ENCODE data around the gene IP6K3. TPM values are rescaled to one million over a fixed set of nuclear protein-coding genes. Genes with fewer than 3 reads are reported as not detected.

IP6K3 gene
- total RNA-seq, 1 donor from 2014 or later: 47.6 TPM

DNA sequence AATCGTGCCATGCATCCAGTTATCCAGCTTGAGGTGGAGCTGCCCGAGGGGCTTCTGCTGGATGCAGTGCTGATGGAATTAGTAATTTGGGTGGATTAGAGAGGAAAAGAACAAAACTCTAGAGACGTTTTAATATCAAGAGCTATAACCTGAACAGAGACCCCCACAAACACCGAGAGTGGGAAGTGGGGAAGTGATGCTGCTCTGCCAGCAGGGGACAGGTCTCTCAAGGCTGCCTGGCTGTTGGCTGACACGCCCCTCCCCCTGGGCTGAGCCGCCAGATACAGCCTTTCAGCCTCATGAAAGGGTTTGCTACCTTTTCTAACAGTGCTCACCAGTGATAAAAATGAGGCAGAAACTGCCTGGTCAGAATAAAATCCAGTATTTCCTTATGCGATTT lies 32.6 kb upstream of the IP6K3 start:
- intact Hi-C loops (cut with DNase I): no loop called here

DNA sequence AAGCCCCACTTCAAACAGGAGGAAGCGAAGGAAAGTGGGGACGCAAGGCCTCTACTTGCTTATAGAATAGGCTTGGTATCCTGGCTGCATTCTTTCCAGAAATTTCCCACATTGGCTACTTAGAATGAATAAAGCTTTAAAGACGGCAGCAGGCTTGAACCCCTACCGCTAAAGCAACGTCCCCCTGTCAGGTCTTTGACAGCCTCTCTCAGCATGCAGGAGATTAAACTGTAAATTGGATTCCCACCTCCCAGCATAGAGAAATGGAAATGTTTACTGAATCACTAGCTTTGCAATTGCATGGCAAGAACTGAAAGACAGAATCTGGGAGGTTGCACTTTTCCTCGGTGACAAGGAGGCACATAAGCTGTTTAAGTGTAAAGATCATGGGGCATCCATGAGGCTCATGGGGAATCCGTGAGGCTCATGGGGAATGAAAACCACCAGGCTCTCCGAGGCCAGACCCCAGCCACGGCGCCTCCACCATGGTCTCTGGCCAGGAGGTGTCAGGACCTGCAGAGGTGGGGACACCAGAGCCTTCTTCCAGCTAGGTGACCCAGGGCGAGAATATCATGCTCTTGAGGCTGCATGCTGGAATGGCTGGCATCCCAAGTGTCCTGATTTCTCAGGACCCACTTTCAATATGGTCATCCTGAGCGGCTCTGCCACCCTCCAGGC lies 31.9 kb upstream of the IP6K3 start:
- ATAC-seq: no peak
- DNase-seq (ENCODE audit: missing footprints): peak; percentile 7
- intact Hi-C loops (cut with DNase I): no loop called here

More for the DNA sequence above, 32.6 kb upstream of the IP6K3 start:
- ATAC-seq (no peak), DNase-seq (ENCODE audit: missing footprints) (peak; percentile 11)

DNA sequence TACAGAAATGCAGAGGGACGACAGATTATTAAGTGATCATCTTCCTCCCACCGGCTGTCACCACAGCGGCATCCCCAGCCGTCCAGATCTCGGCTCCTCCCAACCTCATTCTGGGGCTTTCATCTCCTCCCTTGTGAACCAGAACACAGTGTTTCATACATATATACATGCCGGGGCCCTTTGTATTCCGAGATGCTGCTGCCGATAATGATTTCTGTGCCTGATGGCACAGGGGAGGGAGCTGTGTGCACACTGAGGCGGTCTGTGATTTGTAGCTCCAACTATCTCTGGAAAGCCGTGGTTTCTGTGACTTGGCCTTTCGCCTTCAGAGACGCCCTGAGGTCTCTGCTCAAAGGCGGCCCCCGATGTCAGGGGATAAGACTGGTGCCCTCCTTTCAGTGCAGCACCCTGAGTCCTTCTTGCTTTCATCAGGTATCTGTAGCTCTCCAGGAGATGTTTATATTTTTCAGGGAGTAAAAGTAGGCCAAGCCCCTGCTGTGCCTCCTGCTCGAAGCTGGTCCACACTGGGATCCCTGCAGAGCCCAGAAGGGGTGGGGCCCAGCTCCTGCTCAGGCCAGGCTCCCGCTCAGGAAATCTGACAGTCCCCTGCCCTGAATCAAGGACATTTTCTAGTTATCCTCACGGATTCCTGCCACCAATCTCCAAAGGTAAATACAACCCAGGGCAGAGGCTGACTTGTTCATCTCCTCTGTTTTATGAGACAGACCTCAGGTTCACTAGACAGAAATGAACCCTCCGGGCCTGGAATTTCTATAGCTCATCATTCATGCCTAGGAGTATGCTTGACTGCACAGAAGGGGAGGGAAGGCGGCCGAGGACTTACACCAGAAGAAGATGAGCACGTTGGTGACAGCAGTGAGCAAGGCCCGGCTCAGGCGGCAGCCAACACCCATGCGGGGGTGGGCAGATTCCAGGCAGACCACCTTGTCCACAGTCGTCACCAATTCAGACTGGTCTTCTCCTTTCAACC lies 31.0 kb upstream of the IP6K3 start:
- intact Hi-C loops (cut with DNase I): no loop called here
- DNase-seq (ENCODE audit: missing footprints): peak; percentile 34
- ATAC-seq: no peak

DNA sequence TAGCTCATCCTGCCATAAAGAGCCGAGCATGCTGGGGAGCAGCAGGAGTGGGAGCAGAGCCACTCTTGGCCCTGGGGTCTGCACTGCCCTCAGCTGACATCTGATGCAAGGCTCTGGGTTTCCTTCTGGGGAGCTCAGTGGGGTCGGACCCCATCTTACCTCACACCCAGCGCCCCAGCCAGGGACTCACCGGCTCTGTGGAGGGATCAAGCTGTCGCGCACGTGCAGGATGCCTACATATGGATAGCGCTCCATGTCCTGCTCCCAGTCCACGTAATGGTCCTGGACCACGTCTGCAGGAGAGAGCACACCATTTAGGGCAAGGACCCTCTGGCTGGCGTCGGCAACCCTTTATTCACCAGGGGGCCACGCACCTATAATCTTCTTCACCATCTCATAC lies 30.1 kb upstream of the IP6K3 start:
- DNase-seq (ENCODE audit: missing footprints) (no peak), ATAC-seq (no peak)
- intact Hi-C loops (cut with DNase I): no loop called here

DNA sequence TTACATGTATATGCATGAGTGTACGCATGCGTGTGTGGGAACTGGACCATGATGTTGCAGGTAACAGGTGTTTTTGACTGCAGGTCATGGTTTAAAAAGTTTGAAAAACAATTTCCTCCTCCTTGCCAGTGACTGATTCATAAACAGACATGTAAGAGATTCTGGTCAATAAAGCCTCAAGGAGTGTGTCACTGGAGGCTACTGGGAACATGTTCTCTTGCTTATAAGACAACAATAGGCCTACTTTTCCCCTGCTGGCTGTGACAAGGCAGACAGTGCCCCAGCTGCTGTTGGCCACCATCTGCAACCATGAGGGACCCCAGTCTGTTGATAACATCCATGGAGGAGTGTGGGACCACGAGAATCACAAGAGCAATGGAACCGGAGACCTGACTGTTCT lies 29.5 kb upstream of the IP6K3 start:
- no peak for ATAC-seq
- peak; percentile 4 for DNase-seq (ENCODE audit: missing footprints)
- intact Hi-C loops (cut with DNase I): no loop called here

DNA sequence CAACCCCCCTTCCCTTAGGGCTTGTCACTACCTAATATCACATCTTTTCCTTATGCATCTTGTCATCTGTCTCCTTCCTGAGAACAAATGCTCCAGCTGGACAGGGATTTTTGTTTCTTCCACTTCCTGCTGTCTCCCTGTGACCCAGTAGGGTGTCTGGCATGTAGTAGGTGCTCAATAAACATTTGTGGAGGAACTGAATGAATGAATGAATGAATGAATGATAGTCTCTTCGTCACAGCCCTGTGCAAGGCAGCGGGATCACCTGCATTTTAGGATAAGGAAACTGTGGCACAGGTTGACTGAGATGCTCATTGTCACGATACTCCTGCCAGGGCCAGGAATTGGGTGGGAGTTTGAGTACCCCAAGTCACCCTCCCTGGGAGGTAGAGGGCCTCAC lies 28.1 kb upstream of the IP6K3 start:
- intact Hi-C loops (cut with DNase I): no loop called here
- ATAC-seq (no peak), DNase-seq (ENCODE audit: missing footprints) (no peak)

DNA sequence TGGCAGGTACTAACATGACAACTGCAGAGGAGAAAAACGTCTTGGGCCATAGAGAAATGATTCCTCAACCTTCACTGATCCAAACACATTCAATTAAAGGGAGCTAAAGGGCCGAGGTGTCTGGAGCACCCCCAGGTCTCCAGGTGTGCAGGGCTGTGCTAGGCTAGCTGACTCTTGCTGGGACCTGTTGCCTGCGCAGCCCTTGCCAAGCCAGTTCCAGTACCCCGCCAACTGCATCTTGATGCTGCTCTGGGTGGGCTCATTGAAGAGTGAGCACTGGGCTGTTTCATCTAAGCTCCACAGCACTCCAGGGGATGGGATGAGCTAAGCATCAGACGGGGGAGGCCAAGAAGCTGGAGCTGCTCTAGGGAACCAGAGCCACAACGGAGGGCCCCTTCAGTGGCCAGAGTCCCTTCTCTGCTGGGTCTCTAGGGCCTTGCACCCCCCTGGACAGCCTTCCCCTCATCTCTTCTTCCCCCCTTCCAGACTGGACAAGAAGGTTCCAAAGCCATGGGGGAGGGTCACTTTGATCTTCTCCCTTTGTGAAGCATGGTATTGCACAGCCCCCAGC lies 26.3 kb upstream of the IP6K3 start:
- intact Hi-C loops (cut with DNase I): loop anchor here (1.0 to 2.0 kb wide), 2 partner anchors 254 to 381 kb away; no protein-coding TSS in a partner anchor
- DNase-seq (ENCODE audit: missing footprints): peak; percentile 15
- ATAC-seq: no peak

DNA sequence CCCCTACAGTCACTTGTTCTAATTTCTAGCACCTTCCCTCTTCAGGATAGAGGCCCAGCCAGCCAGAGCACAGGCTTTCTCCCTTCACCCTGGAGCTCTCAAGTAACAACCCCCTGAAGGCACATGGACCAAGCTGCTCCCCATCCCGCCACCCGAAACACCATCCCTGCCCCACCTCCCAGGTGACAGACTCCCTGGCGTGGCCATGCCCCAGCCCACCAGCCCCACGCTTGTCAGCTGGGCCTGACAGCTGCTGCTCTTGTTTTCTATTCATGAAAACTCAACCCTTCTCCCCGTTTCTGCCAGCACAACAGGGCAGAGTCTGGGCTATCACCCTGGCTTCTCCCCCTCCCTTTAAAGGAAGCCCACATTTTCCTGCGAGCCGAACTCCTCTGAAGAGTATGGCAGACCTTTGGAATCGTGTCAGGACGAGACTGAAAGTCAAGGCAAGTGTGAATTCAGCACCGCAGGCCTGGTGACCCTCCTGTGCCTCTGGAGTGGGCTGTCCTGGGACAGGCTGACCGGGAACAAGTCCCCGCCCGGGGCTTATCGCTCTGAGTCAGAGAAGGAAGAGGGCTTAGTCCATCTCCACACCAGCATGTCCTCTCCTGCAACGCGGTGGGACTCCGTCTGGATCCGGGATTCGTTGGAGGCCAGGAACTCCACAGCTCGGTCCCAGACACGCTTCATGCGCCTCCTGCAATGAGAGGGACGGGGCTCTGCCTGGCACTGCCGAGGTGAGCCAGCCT lies 25.6 kb upstream of the IP6K3 start:
- ATAC-seq (no peak), DNase-seq (ENCODE audit: missing footprints) (peak; percentile 9)
- intact Hi-C loops (cut with DNase I): loop anchor here (1.0 to 2.0 kb wide), 2 partner anchors 255 to 382 kb away; no protein-coding TSS in a partner anchor

DNA sequence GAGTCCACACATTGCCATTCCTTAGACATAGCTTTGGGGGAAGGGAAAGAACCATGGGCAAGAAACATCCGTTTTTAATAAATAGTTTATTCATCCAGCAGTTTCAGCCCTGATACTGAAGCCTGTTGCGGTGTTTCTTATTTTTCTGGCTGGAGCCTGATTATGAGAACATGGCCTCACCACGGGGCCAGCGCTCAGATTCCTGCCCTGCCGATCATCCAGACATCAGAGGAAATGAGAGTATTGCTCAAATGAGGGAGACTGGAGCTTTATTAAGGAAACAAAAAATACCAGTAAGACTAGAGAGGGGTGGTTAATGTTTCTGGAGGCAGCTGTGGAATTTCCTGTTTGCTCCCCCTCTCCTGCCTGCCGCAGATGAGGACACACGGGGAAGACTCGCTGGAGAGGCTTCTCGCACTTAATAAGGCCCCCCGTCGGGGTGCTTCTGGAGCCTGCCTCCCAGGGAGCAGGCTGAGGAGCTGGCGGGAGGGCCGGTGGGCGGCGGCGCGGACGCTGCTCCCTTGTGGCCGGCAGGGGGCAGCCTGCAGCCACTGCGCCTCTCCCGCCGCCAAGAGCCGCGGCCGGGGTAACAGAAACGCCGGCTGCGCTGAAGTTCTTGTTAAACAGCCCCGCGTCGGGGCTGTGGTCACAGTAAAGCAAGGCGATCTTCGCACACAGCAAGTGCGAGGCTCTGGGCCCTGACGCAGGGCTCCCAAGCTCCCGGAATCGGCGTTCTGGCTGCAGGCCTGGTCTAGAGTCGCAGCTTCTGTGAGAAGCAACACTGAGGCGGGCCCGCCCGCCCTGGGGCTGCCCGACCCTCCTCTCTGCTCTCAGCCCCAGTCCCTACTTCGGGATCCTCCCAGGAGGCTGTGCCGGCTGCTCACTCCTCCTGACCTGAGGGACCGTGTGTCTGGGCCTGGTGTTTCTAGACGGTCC lies 24.7 kb upstream of the IP6K3 start:
- intact Hi-C loops (cut with DNase I): loop anchor here (1.0 to 2.0 kb wide), 2 partner anchors 255 to 383 kb away; no protein-coding TSS in a partner anchor
- DNase-seq (ENCODE audit: missing footprints) (peak; percentile 86), ATAC-seq (peak; percentile 80)

DNA sequence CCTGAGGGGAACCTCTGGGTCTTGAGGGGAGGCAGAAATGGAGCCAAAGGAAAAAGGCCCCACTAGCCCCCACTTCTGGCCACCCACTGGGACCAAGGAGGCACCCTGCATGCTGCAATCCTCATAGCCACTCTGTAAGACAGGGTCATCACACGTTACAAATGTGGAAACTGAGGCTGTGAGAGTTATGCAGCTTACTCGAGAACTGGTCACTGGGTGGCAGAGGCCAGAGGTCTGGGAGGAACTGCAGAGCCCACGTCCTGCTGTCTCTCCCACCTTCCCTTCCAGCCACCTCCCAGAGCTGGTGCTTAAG lies 24.1 kb upstream of the IP6K3 start:
- intact Hi-C loops (cut with DNase I): no loop called here
- no peak for ATAC-seq
- no peak for DNase-seq (ENCODE audit: missing footprints)

DNA sequence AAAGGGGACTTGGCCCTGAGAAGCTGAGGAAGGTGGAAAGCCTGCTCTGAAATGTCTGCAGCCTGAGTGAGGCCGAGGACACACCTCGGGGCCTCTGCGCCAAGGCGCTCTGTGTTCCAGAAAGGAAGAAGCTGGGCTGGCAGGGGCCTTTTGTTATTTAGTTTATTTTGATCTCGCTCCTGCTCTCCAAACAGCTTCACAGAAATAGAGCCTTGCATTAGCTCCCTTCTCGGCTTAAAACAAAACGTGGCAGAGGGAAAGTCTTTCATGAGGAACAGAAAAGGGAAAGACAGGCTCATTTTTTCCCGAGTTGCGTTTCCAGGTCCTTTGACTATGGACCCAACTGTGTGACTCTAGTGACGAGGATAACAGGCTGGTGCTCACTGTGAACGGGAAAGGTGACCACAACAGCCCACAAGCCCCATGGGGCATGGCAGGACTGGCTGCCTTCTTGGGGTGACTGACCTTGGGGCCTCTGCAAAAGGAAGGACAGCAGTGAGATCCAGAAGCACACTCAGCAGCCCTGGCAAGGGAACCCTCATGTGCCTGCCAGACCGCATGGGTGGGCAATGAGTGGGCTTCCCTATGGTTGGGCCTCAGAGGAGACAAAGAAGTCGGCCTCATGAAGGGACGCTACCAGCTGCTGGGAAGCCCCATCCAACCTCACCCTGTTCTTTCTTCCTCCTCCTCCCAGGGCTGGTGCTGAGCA lies 23.6 kb upstream of the IP6K3 start:
- intact Hi-C loops (cut with DNase I): no loop called here
- no peak for DNase-seq (ENCODE audit: missing footprints)
- ATAC-seq: no peak

DNA sequence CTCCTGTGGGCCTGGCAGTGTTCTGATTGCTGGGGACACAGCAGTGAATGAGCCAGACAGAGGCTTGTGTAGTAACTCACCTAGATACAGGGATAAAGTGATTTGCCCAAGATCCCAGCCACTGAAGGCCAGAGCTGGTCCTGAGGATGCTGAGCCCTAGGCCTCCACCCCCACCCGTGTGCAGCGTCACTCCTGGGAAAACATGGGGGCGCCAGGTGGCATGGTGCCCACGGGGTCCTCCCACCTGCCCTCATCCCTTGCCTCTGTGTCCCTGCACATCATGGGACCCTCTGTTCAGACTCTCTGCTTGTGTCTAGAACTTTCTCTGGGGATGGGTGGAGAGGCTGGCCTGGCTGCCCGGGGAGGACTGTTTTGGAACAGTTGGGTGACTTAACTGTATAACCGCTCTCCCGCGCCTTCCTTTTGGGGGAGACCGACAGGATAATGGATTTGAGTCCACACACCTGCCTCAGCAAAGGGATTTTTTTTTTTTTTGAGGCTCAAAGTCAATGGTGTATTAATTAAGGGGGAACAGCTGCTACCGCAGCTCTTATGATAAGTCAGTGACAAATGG lies 22.6 kb upstream of the IP6K3 start:
- intact Hi-C loops (cut with DNase I): no loop called here
- no peak for DNase-seq (ENCODE audit: missing footprints)
- no peak for ATAC-seq

DNA sequence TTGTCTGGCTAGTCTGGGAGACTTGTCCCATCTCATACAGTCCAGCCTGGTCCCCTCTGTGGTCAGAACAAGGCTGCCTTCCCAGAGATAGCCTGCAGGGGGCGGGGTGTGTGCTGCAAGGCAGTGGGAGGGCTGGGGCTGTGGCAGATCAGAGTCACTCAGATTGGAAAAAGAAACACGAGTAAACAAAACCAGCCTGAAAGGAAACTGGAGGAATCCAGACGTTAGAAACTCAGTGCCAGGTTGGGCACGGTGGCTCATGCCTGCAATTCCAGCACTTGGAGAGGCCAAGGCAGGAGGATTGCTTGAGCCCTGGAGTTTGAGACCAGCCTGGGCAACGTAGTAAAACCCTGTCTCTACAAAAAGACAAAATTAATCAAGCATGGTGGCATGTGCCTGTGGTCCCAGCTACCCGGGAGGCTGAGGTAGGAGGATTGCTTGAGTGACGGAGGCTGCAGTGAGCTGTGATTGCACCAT lies 22.0 kb upstream of the IP6K3 start:
- intact Hi-C loops (cut with DNase I): no loop called here
- peak; percentile 56 for ATAC-seq
- peak; percentile 84 for DNase-seq (ENCODE audit: missing footprints)

DNA sequence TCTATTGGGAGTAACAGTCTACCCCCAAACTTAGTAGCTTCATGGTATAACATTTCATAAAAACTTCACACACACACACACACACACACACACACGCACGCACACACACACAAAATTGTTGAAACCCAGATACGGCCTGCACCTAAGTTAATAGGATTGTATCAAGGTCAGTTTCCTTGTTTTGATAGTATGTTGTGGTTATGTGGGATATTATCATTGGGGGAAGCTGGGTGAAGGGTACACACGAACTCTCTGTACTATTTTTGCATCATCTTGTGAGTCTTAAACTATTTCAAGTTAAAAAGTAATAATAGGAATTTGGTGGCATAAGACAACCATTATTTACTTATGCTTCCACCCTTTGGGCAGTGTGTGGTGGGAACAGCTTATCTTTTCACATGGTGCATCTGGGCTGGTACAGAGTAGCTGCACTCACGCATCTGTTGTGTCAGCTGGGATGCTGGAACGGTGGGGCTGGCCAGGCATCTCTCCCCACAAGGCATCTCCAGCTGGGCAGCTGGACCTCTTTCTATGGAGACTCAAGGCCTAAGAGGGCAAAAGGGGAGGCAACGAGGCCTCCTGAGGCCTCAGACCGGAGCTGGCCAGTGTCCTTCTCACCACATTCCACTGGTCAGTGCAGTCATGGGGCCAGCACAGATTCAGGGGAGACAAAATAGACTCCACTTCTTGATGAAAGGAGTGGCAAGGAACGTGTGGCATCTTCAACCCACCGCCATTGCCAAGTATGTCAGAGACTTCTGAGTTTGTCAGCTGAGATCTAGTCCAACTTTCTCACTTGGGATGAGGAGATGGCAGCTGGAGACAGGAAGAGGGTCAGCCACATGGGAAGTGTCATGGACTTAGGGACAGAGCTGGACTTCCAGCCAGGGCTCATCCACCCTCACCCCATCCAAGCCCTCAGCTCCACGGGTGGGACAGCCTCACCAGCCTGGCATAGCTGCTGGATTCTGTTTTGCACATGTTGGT lies 20.5 kb upstream of the IP6K3 start:
- ATAC-seq: no peak
- DNase-seq (ENCODE audit: missing footprints): no peak
- intact Hi-C loops (cut with DNase I): no loop called here

DNA sequence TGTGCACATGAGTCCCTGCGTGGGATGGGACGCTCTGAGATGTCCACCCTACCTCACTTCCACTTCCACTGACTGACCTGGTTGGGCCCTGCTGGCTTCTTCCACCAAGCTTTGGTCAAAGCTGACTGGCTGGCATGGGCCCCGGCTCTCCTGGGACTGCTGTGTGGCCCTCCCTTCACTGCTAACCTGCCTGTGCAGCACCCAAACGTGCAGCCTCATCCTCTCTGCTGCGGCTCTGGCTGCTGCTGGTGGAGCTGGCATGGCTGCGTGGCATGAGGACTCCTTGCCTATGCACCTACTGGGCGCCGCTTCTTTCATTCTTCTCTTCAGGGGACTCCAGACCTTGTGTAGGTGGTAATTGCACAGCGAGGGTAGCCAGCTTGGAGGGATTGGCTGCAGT lies 18.7 kb upstream of the IP6K3 start:
- ATAC-seq: no peak
- intact Hi-C loops (cut with DNase I): no loop called here
- peak; percentile 30 for DNase-seq (ENCODE audit: missing footprints)

DNA sequence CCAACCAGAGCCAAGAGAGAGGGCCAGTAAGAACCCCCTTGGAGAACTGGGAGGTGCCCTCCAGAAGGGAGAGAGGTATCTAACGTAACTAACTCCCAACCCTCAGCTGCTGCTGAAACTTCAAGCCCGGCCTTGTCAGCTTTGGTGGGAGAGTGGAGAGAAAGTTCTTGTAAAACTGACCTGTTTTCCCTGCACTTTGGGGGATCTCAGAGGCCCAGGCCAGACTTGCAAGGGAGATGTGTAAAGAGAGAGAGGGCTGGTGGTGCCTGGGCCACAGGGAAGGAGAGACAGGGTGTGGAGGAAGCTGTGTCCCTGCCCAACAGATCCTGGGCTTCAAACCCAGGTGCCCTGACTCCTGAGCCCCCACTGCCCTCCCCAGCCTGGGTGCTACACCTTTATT lies 17.3 kb upstream of the IP6K3 start:
- ATAC-seq (no peak), DNase-seq (ENCODE audit: missing footprints) (no peak)
- intact Hi-C loops (cut with DNase I): no loop called here

Data from Right ventricle myocardium inferior (tissue), 1 donor.